Stomach (tissue), 9 donors: ENCODE results near the gene GSG1L. TPM values are rescaled to one million over a fixed set of nuclear protein-coding genes. Genes with fewer than 3 reads are reported as not detected.

Source experiments
- DNase-seq, 2 donors: peaks; one replicate each; pipeline versions ENCODE4 v3.0.0 to v3.0.0-alpha.2; 2013 to 2019
- H3K27ac ChIP-seq, 5 donors: fragments of 200-600 bp in 4 of 5; sonication (generic) in 4 of 5; one replicate each; pipeline ENCODE4 v1.5.1; 2013 to 2019; ENCODE audit warnings: mild to moderate bottlenecking in 1 of 5, moderate library complexity in 1 of 5
- H3K27me3 ChIP-seq, 3 donors: fragments of 200-600 bp; sonication (generic); one replicate each; pipeline ENCODE4 v1.5.1; 2017 to 2019; ENCODE audit warnings: mixed run types in 1 of 3
- H3K36me3 ChIP-seq, 4 donors: fragments of 200-600 bp; sonication (generic); 1 replicate in 3 of 4; 2 replicates in 1 of 4; pipeline ENCODE4 v1.5.1; 2016 to 2019
- H3K4me1 ChIP-seq, 4 donors: fragments of 200-600 bp; sonication (generic); one replicate each; pipeline ENCODE4 v1.5.1; 2016 to 2019
- H3K4me3 ChIP-seq, 4 donors: fragments of 200-600 bp; sonication (generic) in 3 of 4; one replicate each; pipeline ENCODE4 v1.5.1; 2016 to 2019; ENCODE audit warnings: mild to moderate bottlenecking in 1 of 4
- H3K9me3 ChIP-seq, 4 donors: fragments of 200-600 bp; sonication (generic); one replicate each; pipeline ENCODE4 v1.5.1; 2016 to 2019
- CTCF ChIP-seq, 7 experiments: fragments of 450-650 bp in 4 of 7; fragments of 200-600 bp in 3 of 7; sonication (generic) in 3 of 7; IDR thresholded peaks; one replicate each; pipeline ENCODE4 v1.5.1; 2016 to 2019; ENCODE audit warnings: antibody characterized with exemption in 7 of 7, control low read depth in 2 of 7, mild to moderate bottlenecking in 1 of 7
- EP300 ChIP-seq: sonication (generic); formaldehyde crosslinking; IDR thresholded peaks from one replicate; pipeline ENCODE4 v1.6.1; 2017; ENCODE audit warnings: antibody characterized with exemption
- POLR2A ChIP-seq, 4 donors: fragments of 450-650 bp; IDR thresholded peaks; one replicate each; pipeline ENCODE4 v1.6.1; 2016; ENCODE audit warnings: antibody characterized with exemption in 4 of 4, control low read depth in 2 of 4, mild to moderate bottlenecking in 1 of 4, moderate library complexity in 1 of 4
- POLR2AphosphoS5 ChIP-seq, 3 donors: sonication (generic); formaldehyde crosslinking; IDR thresholded peaks; one replicate each; pipeline ENCODE4 v1.6.1; 2016; ENCODE audit warnings: antibody characterized with exemption in 3 of 3
- WGBS, 5 donors: extraction: QIAGEN DNeasy Blood & Tissue Kit in 3 of 5; methylation state at CpG; one replicate each; pipeline versions ENCODE4 v1.1.5 to v1.1.7; 2013 to 2018; 5-methylcytosine and 5-hydroxymethylcytosine counted together
- intact Hi-C: fragments of 100-400 bp; cut with DNase I; formaldehyde crosslinking; loops from one replicate; pipeline ENCODE4 v1.15.1; 2023; ENCODE audit warnings: low total_unique reads
- polyA plus RNA-seq, 3 donors: library from polyadenylated mRNA; stranded (reverse); fragments of 200-250 nt; gene quantifications; one replicate each; pipeline ENCODE4 v1.2.3, GENCODE V29; 2013
- total RNA-seq, 5 donors: library from RNA; depleted of rRNA; stranded (reverse); fragments of >200 nt; gene quantifications; one replicate each; pipeline versions ENCODE4 v1.1.0 to v1.2.3, GENCODE V29; 2014 to 2016
- donor health status: healthy with polysubstance abuse.
- donor health status: Bipolar disorder and iron deficiency.
- donor health status: healthy.

The GSG1L gene
- total and polyA plus RNA-seq, 8 donors = 0.06 TPM; not detected in 7

GRCh38 chr16:27751233-27751632, 312.3 kb downstream of the GSG1L start:
- no peak for DNase-seq
- H3K27ac ChIP-seq = no peak overlapping the region
- H3K9me3 ChIP-seq = no peaks in the 10 kb centered on the region
- H3K27me3 ChIP-seq = no peaks in the 10 kb centered on the region
- WGBS, 5 donors = 93 to 100% (median 95%) methylated on average over 1 to 4 of the region's 4 CpGs
- peaks cover 0 to 10% (median 0%) of the 10 kb centered on the region in 4 donors for H3K4me1 ChIP-seq
- no peak for TF ChIP-seq POLR2A (IDR thresholded peaks at IDR 0.05)
- no peak for TF ChIP-seq EP300
- no peak for TF ChIP-seq POLR2AphosphoS5 (IDR thresholded peaks at IDR 0.05)
- no peak for TF ChIP-seq CTCF (IDR thresholded peaks at IDR 0.05)
- intact Hi-C loops = no loop called here
- peaks cover 6 to 68% (median 64%) of the 10 kb centered on the region in 4 donors for H3K36me3 ChIP-seq
- no peak overlapping the region for H3K4me3 ChIP-seq

DNA sequence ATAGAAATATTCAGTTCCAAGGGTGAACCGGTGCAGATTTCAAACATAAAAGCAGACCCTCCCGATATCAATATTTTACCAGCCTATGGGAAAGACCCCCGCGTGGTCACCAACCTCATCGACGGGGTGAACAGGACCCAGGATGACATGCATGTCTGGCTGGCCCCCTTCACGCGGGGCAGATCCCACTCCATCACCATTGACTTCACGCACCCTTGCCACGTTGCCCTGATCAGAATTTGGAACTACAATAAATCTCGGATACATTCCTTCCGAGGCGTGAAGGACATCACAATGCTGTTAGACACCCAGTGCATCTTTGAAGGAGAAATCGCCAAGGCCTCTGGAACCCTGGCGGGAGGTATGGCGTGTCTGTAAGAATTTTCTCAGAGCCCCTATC, 313.6 kb downstream of the GSG1L start:
- 96 to 99% (median 97%) methylated on average over 16 of the region's 16 CpGs for WGBS, 5 donors
- Histone ChIP-seq H3K9me3 (no peaks in the 10 kb centered on the region), H3K4me3 (no peak overlapping the region), H3K27ac (no peak overlapping the region), H3K36me3 (peaks cover 3 to 55% (median 54%) of the 10 kb centered on the region in 4 donors), H3K4me1 (peaks cover 0 to 10% (median 0%) of the 10 kb centered on the region in 4 donors), H3K27me3 (no peaks in the 10 kb centered on the region)
- no peak for DNase-seq
- no peak for TF ChIP-seq CTCF (IDR thresholded peaks at IDR 0.05)
- no peak for TF ChIP-seq POLR2A (IDR thresholded peaks at IDR 0.05)
- no peak for TF ChIP-seq EP300
- no peak for TF ChIP-seq POLR2AphosphoS5 (IDR thresholded peaks at IDR 0.05)
- intact Hi-C loops = no loop called here

- Histone ChIP-seq H3K9me3 (no peaks in the 10 kb centered on the region), H3K36me3 (peaks cover 3 to 55% (median 50%) of the 10 kb centered on the region in 4 donors), H3K4me1 (peaks cover 0 to 10% (median 0%) of the 10 kb centered on the region in 4 donors), H3K27ac (no peak overlapping the region), H3K4me3 (no peak overlapping the region), H3K27me3 (no peaks in the 10 kb centered on the region)
- 94 to 98% (median 96%) methylated on average over 16 of the region's 16 CpGs for WGBS, 5 donors
- intact Hi-C loops = no loop called here
- DNase-seq = no peak
- TF ChIP-seq POLR2A (IDR thresholded peaks at IDR 0.05) = no peak
- TF ChIP-seq POLR2AphosphoS5 (IDR thresholded peaks at IDR 0.05) = no peak
- TF ChIP-seq CTCF (IDR thresholded peaks at IDR 0.05) = no peak
- TF ChIP-seq EP300 = no peak
These were observed 314.0 kb downstream of the GSG1L start for GRCh38 chr16:27749547-27749875.

GRCh38 chr16:27748868-27749546, 314.5 kb downstream of the GSG1L start:
- WGBS, 5 donors = 40 to 51% (median 48%) methylated on average over 10 to 12 of the region's 12 CpGs
- peaks cover 0 to 10% (median 0%) of the 10 kb centered on the region in 4 donors for H3K4me1 ChIP-seq
- H3K9me3 ChIP-seq = no peaks in the 10 kb centered on the region
- no peak overlapping the region for H3K4me3 ChIP-seq
- peaks cover 3 to 53% (median 45%) of the 10 kb centered on the region in 4 donors for H3K36me3 ChIP-seq
- no peak for TF ChIP-seq POLR2A (IDR thresholded peaks at IDR 0.05)
- TF ChIP-seq EP300 = no peak
- TF ChIP-seq POLR2AphosphoS5 (IDR thresholded peaks at IDR 0.05) = peak in 1 of 3 donors; percentile 30
- TF ChIP-seq CTCF (IDR thresholded peaks at IDR 0.05) = peak in 3 of 7 experiments; percentile 9 to 16 (median 12)
- intact Hi-C loops = no loop called here
- H3K27ac ChIP-seq = no peak overlapping the region
- H3K27me3 ChIP-seq = no peaks in the 10 kb centered on the region
- DNase-seq = peak in 1 of 2 donors; percentile 79
